Kidney epithelial cell (primary cell): ENCODE data around the gene DNM1. TPM values are rescaled to one million over a fixed set of nuclear protein-coding genes. Genes with fewer than 3 reads are reported as not detected.

Source experiments
- DNase-seq: peaks from one replicate; pipeline ENCODE4 v3.0.0-alpha.2; 2010; ENCODE audit warnings: low read depth
- H3K27me3 ChIP-seq: 2 replicates; pipeline ENCODE4 v1.6.0; 2011; ENCODE audit warnings: low read length; ENCODE audit not compliant: control insufficient read depth, insufficient read depth
- H3K36me3 ChIP-seq: 2 replicates; pipeline ENCODE4 v1.5.1; 2011; ENCODE audit warnings: low read length; ENCODE audit not compliant: control insufficient read depth, insufficient read depth
- H3K4me3 ChIP-seq: 2 replicates; pipeline ENCODE4 v1.5.1; 2011; ENCODE audit warnings: low read depth, mild to moderate bottlenecking, control low read depth, low read length
- CTCF ChIP-seq: IDR thresholded peaks from 2 replicates; pipeline ENCODE4 v1.5.1; 2011; ENCODE audit warnings: mild to moderate bottlenecking, moderate library complexity, low read length, control low read depth, inconsistent platforms; ENCODE audit not compliant: insufficient read depth, poor library complexity, severe bottlenecking
- total RNA-seq: library from RNA; depleted of rRNA; stranded (reverse); fragments of >200 nt; gene quantifications from 2 replicates; pipeline ENCODE4 v1.2.3, GENCODE V29; 2015

DNM1 gene
- total RNA-seq, 1 donor from 2014 or later: 16.2 TPM

- no peaks in the 10 kb centered on the region for H3K36me3 ChIP-seq
- no peaks in the 10 kb centered on the region for H3K27me3 ChIP-seq
- no peak for TF ChIP-seq CTCF
Measured at GRCh38 chr9:128211981-128212281, 8.8 kb downstream of the DNM1 start.

GRCh38 chr9:128213746-128214497 lies 10.7 kb downstream of the DNM1 start:
- H3K36me3 ChIP-seq: no peaks in the 10 kb centered on the region
- DNase-seq: no peak
- H3K4me3 ChIP-seq: no peak overlapping the region
- no peak for TF ChIP-seq CTCF
- no peaks in the 10 kb centered on the region for H3K27me3 ChIP-seq

More at GRCh38 chr9:128211981-128212281, 8.8 kb downstream of the DNM1 start:
- no peak overlapping the region for H3K4me3 ChIP-seq
- no peak for DNase-seq

- H3K27me3 ChIP-seq: no peaks in the 10 kb centered on the region
- H3K36me3 ChIP-seq: no peaks in the 10 kb centered on the region
- H3K4me3 ChIP-seq: no peak overlapping the region
- no peak for TF ChIP-seq CTCF
- no peak for DNase-seq
Measured at GRCh38 chr9:128214571-128215490, 11.7 kb downstream of the DNM1 start.

- peak; percentile 65 for DNase-seq
- Histone ChIP-seq H3K27me3 (no peaks in the 10 kb centered on the region), H3K36me3 (no peaks in the 10 kb centered on the region), H3K4me3 (no peak overlapping the region)
- TF ChIP-seq CTCF: no peak
Measured at GRCh38 chr9:128215491-128216409, 12.6 kb downstream of the DNM1 start.

- Histone ChIP-seq H3K27me3 (no peaks in the 10 kb centered on the region), H3K4me3 (no peak overlapping the region), H3K36me3 (peaks cover under 1% of the 10 kb centered on the region)
- no peak for TF ChIP-seq CTCF
- no peak for DNase-seq
Measured at GRCh38 chr9:128216781-128217553, 13.8 kb downstream of the DNM1 start.
